Measurements from ENCODE around the gene CDC25A.

Gene CDC25A

DNA sequence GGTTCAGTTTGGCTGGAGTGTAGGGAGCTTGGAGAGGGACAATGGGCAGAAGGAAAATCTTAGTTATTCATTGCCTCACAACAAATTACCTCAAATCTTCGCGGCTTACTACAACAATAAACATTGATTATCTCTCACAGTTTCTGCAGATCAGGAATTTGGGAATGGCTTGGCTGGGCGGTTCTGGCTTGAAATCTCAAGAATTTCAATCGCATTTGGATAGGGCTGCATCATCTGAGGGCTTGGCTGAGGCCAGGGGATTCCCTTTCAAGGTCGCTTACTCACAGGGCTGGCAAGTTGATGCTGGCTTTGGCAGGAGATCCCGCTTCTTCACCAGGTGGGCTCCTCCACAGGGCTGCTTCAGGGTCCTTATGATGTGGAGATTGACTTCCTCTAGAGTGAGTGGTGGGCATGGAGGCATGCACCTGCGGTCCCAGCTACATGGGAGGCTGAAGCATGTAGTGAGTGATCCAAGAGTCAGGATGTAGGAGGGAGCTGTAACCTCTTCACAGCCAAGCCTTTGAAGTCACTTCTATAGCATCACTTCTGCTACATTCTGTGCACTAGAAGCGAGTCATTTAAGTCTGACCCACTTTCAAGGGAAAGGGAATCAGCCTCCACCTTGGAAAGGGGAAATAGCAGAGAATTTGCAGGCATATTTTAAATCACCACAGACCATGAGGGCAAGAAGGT is 63.1 kb downstream of the CDC25A start:
- no peaks in the 10 kb centered on the region for H3K27me3 ChIP-seq
- H3K36me3 ChIP-seq, result no peaks in the 10 kb centered on the region
- no peaks in the 10 kb centered on the region for H3K9me3 ChIP-seq
- DNase-seq, result no peak
- no peak overlapping the region for H3K4me3 ChIP-seq (ENCODE audit: low read depth, low read length)
- TF ChIP-seq, protein P1, sequence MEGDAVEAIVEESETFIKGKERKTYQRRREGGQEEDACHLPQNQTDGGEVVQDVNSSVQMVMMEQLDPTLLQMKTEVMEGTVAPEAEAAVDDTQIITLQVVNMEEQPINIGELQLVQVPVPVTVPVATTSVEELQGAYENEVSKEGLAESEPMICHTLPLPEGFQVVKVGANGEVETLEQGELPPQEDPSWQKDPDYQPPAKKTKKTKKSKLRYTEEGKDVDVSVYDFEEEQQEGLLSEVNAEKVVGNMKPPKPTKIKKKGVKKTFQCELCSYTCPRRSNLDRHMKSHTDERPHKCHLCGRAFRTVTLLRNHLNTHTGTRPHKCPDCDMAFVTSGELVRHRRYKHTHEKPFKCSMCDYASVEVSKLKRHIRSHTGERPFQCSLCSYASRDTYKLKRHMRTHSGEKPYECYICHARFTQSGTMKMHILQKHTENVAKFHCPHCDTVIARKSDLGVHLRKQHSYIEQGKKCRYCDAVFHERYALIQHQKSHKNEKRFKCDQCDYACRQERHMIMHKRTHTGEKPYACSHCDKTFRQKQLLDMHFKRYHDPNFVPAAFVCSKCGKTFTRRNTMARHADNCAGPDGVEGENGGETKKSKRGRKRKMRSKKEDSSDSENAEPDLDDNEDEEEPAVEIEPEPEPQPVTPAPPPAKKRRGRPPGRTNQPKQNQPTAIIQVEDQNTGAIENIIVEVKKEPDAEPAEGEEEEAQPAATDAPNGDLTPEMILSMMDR (IDR thresholded peaks at IDR 0.05; ENCODE audit: low read depth, low read length), result no peak
- no peaks in the 10 kb centered on the region for H3K4me1 ChIP-seq

DNA sequence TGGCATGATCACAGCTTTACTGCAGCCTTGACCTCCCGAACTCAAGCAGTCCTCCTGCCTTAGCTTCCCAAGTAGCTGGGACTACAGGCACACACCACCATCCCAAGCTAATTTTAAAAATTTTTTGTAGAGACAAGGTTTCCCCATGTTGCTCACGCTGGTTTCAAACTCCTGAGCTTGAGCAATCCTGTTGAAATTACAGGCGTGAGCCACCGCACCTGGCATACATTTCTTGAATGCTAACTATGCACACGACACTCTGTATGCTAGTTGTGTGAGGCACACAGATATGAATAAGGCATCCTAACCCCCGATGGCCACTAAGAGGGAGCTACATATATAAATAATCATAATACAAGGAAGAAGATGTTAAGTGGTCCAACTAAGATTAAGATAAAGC is 64.9 kb downstream of the CDC25A start:
- Histone ChIP-seq H3K27me3 (no peaks in the 10 kb centered on the region), H3K36me3 (no peaks in the 10 kb centered on the region), H3K4me3 (ENCODE audit: low read depth, low read length) (no peak overlapping the region), H3K4me1 (no peaks in the 10 kb centered on the region), H3K9me3 (no peaks in the 10 kb centered on the region)
- TF ChIP-seq, protein P1 (IDR thresholded peaks at IDR 0.05; ENCODE audit: low read depth, low read length), result no peak
- DNase-seq, result no peak

DNA sequence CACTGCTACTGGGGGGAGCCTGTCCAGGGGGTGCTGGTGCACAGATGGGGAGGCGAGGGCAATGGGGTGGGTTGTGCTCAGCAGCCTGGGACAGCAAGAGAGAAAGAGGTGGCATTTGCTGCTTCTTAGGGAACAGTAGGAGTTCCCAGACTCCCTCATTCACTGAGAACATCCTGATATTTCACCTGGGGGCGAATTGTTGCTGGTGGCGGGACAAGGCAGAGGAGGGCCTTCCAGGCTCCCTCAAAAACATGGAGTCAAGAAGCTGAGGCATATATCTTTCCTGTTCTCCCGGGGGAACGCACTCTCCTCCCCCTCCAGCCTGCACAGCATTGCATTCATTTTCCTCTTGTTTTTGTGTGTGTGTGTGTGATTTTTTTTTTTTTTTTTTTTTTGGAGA is 65.7 kb downstream of the CDC25A start:
- H3K36me3 ChIP-seq, result no peaks in the 10 kb centered on the region
- TF ChIP-seq, protein P1 (IDR thresholded peaks at IDR 0.05; ENCODE audit: low read depth, low read length), result no peak
- H3K4me1 ChIP-seq, result no peaks in the 10 kb centered on the region
- no peak overlapping the region for H3K4me3 ChIP-seq (ENCODE audit: low read depth, low read length)
- H3K27me3 ChIP-seq, result no peaks in the 10 kb centered on the region
- no peak for DNase-seq
- H3K9me3 ChIP-seq, result no peaks in the 10 kb centered on the region

DNA sequence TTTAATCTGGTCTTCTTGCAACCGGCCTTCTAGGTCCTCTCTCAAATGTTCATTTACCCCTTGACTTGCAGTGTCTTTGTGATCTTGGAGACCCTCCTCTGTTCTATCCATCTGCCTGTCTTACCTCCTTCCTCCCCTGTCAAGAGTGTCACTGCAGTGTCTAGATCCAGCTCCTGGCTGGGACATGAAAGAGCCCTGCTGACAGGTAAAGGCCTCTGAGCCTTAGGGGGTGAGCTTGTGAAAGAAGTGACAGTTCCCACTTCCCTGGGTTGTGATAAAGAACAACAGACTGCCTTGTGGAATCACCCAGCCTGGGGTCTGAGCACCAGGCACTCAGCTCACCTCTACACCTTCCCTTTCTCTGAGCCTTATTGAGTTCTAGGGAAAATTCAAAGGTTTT is 68.0 kb downstream of the CDC25A start:
- TF ChIP-seq, protein P1 (IDR thresholded peaks at IDR 0.05; ENCODE audit: low read depth, low read length), result no peak
- no peak for DNase-seq
- no peaks in the 10 kb centered on the region for H3K4me1 ChIP-seq
- no peaks in the 10 kb centered on the region for H3K9me3 ChIP-seq
- H3K4me3 ChIP-seq (ENCODE audit: low read depth, low read length), result no peak overlapping the region
- H3K27me3 ChIP-seq, result no peaks in the 10 kb centered on the region
- H3K36me3 ChIP-seq, result no peaks in the 10 kb centered on the region

DNA sequence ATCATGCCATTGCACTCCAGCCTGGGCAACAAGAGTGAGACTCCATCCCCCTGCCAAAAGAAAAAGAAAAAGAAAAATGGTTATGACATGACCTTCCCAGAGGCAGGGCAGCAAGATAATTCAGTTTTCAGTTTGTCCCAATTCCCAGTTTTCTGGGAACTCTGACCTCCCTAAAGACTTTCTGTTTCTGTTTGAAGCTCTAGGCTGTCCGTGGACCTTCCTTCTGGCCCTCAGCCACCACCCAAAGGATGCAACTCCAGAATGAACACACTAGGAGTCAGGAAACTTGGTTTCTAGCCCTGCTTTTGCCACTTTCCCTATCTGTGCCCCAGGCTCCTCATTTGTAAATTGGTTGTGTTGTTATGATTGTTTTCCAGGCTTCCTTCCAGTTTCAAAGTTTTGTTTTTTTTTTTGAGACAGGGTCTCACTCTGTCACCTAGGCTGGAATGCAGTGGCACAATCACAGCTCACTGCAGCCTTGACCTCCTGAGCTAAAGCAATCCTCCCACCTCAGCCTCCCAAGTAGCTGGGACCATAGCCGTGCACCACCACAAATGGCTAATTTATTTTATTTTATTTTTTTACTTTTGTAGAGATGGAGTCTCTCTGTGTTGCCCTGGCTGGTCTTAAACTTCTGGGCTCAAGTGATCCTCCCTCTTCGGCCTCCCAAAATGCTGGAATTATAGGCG is 68.6 kb downstream of the CDC25A start:
- Histone ChIP-seq H3K36me3 (no peaks in the 10 kb centered on the region), H3K4me3 (ENCODE audit: low read depth, low read length) (no peak overlapping the region), H3K27me3 (no peaks in the 10 kb centered on the region), H3K4me1 (no peaks in the 10 kb centered on the region), H3K9me3 (no peaks in the 10 kb centered on the region)
- TF ChIP-seq, protein P1 (IDR thresholded peaks at IDR 0.05; ENCODE audit: low read depth, low read length), result no peak
- no peak for DNase-seq

DNA sequence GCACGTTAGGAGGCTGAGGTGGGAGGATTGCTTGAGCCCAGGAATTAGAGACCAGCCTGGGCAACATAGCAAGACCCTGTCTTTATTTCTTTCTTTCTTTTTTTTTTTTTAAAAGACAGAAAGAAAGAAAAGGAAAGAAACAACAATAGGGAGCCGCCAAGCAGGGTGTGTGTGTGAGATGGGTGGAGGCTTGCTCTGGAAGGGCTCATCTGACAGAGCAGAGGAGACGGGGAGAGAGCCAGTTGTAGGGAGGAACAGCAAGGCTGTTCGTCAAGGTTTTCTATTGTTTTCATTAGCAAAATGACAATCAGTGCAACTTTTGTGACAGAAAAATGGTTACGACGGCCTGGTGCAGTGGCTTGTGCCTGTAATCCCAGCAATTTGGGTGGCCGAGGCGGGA is 69.3 kb downstream of the CDC25A start:
- TF ChIP-seq, protein P1 (IDR thresholded peaks at IDR 0.05; ENCODE audit: low read depth, low read length), result no peak
- DNase-seq, result no peak
- Histone ChIP-seq H3K9me3 (no peaks in the 10 kb centered on the region), H3K4me3 (ENCODE audit: low read depth, low read length) (no peak overlapping the region), H3K4me1 (no peaks in the 10 kb centered on the region), H3K36me3 (no peaks in the 10 kb centered on the region), H3K27me3 (no peaks in the 10 kb centered on the region)

Measured in BE2C (cell line).